Stimulated activated CD4-positive, alpha-beta T cell treated with anti-CD3 and anti-CD28 coated beads, Interleukin-2, amount 100 ng/mL, for 4 hours (primary cell): ENCODE measurements around the gene SUSD2.

Experiments used
- DNase-seq: peaks from one replicate; pipeline ENCODE4 v3.0.0-alpha.2; 2020; ENCODE audit warnings: low read depth

Gene SUSD2

GRCh38 chr22:24149198-24149590, 32.1 kb upstream of the SUSD2 start:
- no peak for DNase-seq

- no peak for DNase-seq
Measured at GRCh38 chr22:24153353-24153752, 27.9 kb upstream of the SUSD2 start.

- no peak for DNase-seq
Measured at GRCh38 chr22:24153959-24154358, 27.3 kb upstream of the SUSD2 start.

- no peak for DNase-seq
Measured at GRCh38 chr22:24154826-24155225, 26.5 kb upstream of the SUSD2 start.

GRCh38 chr22:24155627-24156140, 25.6 kb upstream of the SUSD2 start:
- DNase-seq, result no peak

GRCh38 chr22:24156141-24156912, 25.0 kb upstream of the SUSD2 start:
- peak; percentile 84 for DNase-seq

- DNase-seq, result peak; percentile 60
Measured at GRCh38 chr22:24156913-24157821, 24.1 kb upstream of the SUSD2 start.

GRCh38 chr22:24157822-24158135, 23.5 kb upstream of the SUSD2 start:
- no peak for DNase-seq

- no peak for DNase-seq
Measured at GRCh38 chr22:24159650-24160049, 21.6 kb upstream of the SUSD2 start.

- DNase-seq, result no peak
Measured at GRCh38 chr22:24160546-24160945, 20.7 kb upstream of the SUSD2 start.

GRCh38 chr22:24161485-24161884, 19.8 kb upstream of the SUSD2 start:
- no peak for DNase-seq

- DNase-seq, result no peak
Measured at GRCh38 chr22:24161909-24162308, 19.4 kb upstream of the SUSD2 start.

- DNase-seq, result no peak
Measured at GRCh38 chr22:24162436-24162835, 18.9 kb upstream of the SUSD2 start.

GRCh38 chr22:24164243-24164642, 17.0 kb upstream of the SUSD2 start:
- no peak for DNase-seq

GRCh38 chr22:24164940-24165339, 16.3 kb upstream of the SUSD2 start:
- DNase-seq, result no peak

- DNase-seq, result no peak
Measured at GRCh38 chr22:24165673-24166072, 15.6 kb upstream of the SUSD2 start.

- no peak for DNase-seq
Measured at GRCh38 chr22:24166811-24167210, 14.5 kb upstream of the SUSD2 start.

GRCh38 chr22:24169439-24170058, 11.7 kb upstream of the SUSD2 start:
- DNase-seq, result no peak

- DNase-seq, result no peak
Measured at GRCh38 chr22:24170188-24170587, 11.1 kb upstream of the SUSD2 start.

GRCh38 chr22:24170632-24171031, 10.7 kb upstream of the SUSD2 start:
- no peak for DNase-seq

- no peak for DNase-seq
Measured at GRCh38 chr22:24171822-24172221, 9.5 kb upstream of the SUSD2 start.

GRCh38 chr22:24175160-24175808, 6.0 kb upstream of the SUSD2 start:
- peak; percentile 52 for DNase-seq
